Measurements from ENCODE around the gene RBM10.

DNA sequence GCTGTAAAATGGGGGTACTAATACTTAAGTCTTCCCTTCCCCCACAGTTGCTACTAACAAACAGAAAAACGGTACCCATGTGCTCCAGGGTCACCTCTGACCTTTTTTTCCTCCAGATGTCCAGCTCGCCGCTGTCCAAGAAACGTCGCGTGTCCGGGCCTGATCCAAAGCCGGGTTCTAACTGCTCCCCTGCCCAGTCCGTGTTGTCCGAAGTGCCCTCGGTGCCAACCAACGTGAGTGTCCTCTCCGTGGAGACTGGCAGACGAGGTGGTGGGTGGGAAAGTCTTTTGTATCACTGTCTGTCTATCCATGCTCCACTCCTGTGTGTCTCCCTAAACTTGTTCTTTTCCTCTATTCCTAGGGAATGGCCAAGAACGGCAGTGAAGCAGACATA lies 53.7 kb downstream of the RBM10 start:
- TF ChIP-seq, protein P1, sequence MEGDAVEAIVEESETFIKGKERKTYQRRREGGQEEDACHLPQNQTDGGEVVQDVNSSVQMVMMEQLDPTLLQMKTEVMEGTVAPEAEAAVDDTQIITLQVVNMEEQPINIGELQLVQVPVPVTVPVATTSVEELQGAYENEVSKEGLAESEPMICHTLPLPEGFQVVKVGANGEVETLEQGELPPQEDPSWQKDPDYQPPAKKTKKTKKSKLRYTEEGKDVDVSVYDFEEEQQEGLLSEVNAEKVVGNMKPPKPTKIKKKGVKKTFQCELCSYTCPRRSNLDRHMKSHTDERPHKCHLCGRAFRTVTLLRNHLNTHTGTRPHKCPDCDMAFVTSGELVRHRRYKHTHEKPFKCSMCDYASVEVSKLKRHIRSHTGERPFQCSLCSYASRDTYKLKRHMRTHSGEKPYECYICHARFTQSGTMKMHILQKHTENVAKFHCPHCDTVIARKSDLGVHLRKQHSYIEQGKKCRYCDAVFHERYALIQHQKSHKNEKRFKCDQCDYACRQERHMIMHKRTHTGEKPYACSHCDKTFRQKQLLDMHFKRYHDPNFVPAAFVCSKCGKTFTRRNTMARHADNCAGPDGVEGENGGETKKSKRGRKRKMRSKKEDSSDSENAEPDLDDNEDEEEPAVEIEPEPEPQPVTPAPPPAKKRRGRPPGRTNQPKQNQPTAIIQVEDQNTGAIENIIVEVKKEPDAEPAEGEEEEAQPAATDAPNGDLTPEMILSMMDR (IDR thresholded peaks at IDR 0.05), result no peak
- TF ChIP-seq POLR2A (IDR thresholded peaks at IDR 0.05), result no peak

Measured in testis (tissue), 2 donors.